ENCODE measurements around the gene FAM111B. TPM values are rescaled to one million over a fixed set of nuclear protein-coding genes. Genes with fewer than 3 reads are reported as not detected.

Gene FAM111B
- total RNA-seq, 1 experiment from 2014 or later, result 19.5 TPM

DNA sequence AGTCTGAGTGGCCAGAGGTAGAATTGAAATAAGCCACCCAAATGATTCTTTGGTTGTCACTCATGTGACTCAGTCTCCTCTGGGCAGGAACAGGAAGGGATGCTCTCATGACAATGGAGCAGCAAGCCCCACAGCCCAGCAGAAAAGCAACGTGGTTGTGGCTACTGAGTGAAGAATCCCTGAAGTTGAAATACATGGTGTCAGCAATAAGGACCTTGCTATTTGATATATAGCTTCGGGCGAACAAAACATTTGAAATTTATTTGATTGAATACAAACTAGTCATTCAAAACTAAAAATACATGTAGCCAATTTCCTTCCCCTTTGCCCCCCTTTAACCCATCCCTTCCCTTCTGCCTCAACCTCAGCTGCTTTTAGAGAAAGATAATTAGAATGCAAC, 50.4 kb downstream of the FAM111B start:
- no peak for DNase-seq (ENCODE audit: low spot score)

DNA sequence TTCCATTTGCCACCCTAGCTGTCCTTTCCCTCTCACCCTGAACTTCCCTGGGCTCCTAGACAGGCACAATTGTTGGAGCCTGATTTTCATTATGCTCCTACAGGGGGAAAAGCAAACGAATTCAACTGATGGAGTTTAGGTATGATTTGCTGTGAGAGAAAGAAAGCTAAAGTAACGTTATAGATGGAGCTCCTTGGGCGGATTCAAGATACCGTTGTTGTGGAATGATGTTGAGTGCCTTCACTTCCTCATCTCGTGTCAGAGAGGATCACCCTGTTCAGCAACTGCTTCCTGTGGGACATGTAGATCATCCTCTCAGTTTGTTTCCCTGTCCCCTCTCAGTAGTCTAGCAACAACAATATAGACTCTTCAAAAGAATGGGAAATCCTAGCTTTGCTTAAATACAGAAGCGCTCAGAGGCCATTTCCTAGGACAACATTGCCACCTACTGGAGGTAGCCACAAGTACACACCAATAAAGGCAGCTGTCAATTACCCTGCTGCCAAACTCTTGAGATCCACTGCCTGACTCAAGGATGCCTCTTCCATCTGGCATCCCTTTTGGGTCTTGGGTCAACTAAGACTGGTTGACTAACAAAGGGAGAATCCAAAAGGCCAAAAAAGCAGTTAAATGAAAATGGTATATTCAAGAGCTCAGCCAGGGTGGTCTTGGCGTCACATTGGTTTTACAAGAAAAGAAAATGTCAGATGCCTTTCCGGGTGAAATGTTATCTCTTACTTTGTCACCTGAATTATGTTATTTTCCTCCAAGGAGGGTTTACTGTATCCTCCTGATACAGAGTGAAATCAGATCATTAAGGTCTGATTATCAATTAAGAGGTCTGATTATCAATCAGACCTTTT, 51.4 kb downstream of the FAM111B start:
- DNase-seq (ENCODE audit: low spot score), result peak; percentile 86

DNA sequence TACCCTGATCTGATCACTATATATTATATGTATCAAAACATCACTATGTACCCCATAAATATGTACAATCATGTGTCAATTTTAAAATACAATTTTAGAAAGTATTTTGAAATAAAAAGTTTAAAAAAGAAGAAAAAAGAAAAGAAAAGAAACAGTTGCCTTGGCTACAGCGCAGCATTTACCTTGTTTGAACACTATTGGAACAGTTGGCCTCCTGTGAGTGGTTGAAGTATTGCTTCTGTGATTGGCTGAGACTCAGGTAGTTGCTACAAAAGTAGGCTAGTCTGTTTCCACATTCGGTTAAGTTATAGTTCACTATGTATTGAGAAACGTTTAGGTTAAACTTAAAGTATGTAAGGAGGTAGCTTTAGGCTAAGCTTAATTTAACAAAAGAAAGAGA, 57.0 kb downstream of the FAM111B start:
- no peak for DNase-seq (ENCODE audit: low spot score)

DNA sequence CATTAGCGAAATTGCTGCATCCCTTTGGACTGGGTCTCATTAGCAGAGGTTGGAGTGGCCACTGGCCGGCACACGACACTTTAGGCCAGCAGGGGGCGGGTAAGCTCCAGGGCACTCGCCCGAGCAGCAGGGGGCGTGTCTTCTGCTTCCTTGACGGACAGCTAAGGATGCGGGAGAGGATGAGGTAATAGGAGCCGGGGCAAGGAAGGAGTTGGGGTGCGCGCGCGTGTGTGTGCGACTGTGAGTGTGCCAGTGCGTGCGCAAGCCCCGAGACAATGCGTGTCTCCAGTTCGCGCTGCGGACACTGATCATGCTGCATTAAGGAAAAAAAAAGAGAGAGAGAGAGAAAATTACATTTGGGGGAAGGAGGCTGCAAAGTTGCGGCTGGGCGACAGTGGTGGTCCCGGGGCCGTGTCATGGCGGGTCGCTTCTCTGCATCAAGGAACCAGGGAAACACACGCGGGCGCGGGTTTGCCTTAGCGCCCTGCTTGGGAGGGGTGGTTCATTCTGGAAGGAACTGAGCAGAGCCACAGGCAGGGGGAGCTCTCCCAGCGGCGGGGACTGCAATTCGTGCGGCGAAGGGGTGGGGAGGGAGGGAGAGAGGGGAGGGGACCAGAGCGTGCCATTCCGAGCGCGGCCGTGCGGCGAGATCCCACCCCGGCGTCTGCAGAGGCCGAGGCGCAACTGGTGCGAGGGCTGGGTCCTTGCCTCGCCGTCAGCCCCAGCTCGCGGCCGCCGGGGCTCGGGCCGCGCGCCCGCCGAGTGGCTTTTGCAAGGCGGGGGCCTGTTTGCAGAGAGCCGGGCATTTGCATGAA, 64.7 kb downstream of the FAM111B start, which contains the start of gene DTX4:
TSS of gene DTX4 (plus strand) at position 625 of the 815 bp plus-strand sequence. CDS start 464 bp downstream, outside the sequence.
- peak; percentile 98 for DNase-seq (ENCODE audit: low spot score)

DNA sequence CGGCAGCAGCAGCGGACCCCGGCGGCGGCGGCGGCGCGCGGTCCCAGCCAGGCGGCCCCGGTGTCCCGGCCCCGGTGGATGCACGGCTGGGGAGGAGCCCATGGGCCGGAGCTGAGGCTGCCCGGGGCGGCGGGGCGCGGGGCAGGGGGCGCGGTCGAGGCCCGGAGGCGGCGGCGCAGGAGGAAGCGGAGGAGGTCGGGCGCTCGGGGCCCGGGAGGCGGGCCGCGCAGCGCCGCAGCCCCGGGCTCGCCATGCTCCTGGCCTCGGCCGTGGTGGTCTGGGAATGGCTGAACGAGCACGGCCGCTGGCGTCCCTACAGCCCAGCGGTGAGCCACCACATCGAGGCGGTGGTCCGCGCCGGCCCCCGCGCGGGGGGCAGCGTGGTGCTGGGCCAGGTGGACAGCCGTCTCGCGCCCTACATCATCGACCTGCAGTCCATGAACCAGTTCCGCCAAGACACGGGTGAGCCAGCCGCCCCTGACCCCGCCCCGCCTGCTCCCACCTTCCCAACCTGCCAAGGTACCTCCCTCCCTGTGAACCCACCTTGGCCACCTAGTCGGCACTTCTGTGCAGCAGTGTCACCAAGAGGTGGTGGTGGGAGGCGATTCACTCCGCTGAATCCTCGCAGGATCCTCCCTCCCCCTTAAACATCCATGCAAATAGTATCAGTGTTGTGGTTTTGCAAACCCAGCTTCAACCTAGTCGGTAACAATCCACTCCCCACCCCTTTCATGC, 65.5 kb downstream of the FAM111B start:
- DNase-seq (ENCODE audit: low spot score), result no peak

DNA sequence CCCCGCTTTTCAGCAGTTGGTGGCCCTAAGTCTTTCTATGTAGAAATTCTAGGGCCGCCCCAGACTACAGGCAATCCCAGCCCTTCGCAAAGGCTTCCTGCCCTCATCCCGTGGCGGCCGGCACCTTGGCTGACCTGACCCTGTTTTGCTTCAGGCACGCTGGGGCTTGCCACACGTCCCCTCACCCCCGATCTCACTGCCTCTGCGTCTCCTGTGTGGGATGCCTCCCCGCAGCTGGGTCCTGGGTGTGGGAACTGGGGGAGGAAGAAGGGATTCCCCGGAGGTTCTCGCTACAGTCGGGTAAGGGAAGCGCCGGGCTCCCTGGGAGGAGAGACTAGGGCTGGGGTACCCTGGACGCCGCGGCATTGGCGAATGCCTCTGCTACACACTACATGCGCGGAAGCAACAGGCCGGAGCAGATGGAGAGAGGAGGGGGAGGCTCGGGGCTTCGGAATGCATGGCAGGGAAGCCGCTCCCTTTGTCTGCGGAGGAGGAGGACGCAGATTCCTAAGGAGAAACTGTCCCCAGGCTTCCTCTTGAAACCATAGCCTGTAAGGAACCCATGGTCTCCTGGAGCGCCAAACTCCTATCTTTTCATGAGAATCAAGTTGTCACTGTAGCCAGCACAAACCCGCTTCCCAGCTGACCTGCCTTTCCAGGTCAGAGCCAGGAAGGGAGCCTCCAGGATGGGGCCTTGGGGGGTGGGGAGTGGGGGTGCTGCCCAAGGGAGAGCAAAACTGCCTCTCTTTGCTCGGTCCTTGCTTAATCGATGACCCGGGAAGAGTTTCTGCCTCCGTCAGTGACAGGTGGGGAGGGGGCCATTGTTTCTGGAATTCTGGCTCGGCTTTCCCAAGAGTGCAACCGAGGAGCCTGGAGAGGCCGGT, 66.3 kb downstream of the FAM111B start:
- peak; percentile 58 for DNase-seq (ENCODE audit: low spot score)

DNA sequence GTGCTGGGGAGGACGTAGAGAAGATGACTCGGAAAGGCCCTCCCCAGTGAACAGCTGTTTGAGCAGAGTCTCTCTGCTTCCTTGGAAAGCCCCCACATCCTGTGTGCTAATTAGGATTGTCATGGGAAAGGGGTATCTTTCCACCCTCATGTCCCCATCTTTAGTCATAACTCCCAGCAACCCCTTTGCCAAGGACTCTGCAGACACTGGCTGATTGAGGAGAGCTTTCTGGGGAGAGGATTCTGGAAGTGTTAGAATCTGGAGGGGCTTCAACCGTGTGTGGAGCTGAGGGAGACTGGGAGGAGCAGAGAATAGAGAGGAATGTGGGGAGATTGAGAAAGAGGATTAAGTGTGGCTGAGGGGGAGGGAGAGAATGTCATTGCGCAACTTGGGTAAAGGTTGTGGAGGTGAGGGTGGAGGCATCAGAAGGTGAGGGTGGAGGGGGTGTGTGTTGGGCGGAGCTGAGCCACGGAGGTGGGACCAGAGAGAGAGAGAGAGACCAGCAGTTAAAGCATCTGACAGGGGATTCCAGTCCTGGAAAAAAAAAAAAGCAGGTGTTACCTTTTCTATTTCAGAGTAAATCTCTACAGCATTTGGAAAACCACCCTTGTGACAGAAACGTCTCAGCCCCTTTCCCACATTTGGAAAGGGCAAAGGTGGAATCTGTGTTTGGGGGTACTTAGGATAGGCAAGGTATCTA, 67.1 kb downstream of the FAM111B start:
- peak; percentile 88 for DNase-seq (ENCODE audit: low spot score)

DNA sequence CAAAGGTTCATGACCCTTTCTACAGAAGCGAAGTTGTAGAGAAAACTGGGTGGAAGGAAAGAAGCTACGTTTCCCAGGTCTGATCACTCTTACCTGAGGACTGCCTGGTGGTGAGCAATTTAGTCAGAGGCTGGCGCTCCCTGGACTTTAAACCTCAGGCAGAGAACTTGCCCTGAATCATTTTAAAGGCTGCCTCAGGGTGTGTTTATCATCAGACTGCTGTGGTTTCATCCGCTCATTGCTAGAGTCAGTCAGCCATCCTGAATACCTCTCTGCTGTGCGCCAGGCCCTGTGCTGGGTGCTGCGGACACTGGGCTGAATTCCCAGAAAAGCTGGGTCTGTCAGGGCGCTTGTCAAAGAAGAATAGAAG, 67.6 kb downstream of the FAM111B start:
- DNase-seq (ENCODE audit: low spot score), result peak; percentile 77

DNA sequence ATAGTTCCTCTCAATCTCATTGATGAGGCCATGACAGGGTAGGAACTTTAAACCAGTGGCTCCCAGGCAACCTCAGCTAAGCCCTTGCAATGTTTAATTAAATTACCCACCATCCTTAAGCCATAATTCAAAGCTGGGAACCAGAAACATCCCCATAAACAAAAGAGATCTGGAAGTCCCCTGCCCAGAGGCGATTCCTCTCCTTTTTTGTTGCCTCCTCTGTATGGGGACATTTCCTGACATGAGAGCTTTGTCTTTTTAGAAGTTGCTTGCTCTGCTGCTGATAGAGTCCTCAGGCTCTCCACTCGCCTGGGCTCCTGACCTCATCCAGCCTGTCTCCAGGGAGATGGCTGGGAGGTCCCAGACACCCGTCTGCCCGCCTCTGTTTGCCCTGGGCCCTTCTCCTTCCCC, 68.1 kb downstream of the FAM111B start:
- DNase-seq (ENCODE audit: low spot score), result no peak

DNA sequence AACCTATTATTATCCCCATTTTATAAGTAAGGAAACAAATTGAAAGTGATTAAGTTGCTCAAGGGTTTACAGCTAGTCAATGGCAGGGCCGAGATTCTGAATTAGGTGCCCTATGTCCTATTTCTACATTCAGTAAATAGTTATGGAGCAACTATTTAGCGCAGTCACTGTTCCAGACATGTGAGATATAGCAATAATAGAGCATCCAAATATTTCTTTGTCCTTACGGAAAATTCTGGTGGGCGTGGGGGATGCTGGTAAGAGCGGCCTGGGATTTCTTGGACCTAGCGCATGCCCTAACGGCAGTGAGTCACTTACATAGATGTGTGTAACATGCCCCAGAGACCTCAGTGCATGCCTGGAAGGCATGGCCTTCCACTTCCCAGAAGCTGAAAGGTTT, 69.3 kb downstream of the FAM111B start:
- no peak for DNase-seq (ENCODE audit: low spot score)

Other genes starting within 250 kb of the FAM111B start
- gene GLYATL1, start 167.7 kb upstream of the FAM111B start, total RNA-seq (2014; rRNA removed; shearing (Covaris generic)), result not detected in 2 replicates
- gene GLYATL1B, start 20.9 kb upstream of the FAM111B start, total RNA-seq (2014; rRNA removed; shearing (Covaris generic)), result not detected in 2 replicates
- 43.6 and 51.9 TPM in 2 replicates for gene FAM111A, start 35.6 kb downstream of the FAM111B start, total RNA-seq (2014; rRNA removed; shearing (Covaris generic))
- 20.8 and 22.6 TPM in 2 replicates for gene DTX4, start 64.9 kb downstream of the FAM111B start, total RNA-seq (2014; rRNA removed; shearing (Covaris generic))
- not detected in 2 replicates for gene MPEG1, start 105.7 kb downstream of the FAM111B start, total RNA-seq (2014; rRNA removed; shearing (Covaris generic))